Measurements from ENCODE around the gene BEND7.
"Not testable (repeated sequence)": the region's sequence is repeated elsewhere in the genome, so short reads cannot be mapped to it uniquely, and the experiment has no call there.

The BEND7 gene

DNA sequence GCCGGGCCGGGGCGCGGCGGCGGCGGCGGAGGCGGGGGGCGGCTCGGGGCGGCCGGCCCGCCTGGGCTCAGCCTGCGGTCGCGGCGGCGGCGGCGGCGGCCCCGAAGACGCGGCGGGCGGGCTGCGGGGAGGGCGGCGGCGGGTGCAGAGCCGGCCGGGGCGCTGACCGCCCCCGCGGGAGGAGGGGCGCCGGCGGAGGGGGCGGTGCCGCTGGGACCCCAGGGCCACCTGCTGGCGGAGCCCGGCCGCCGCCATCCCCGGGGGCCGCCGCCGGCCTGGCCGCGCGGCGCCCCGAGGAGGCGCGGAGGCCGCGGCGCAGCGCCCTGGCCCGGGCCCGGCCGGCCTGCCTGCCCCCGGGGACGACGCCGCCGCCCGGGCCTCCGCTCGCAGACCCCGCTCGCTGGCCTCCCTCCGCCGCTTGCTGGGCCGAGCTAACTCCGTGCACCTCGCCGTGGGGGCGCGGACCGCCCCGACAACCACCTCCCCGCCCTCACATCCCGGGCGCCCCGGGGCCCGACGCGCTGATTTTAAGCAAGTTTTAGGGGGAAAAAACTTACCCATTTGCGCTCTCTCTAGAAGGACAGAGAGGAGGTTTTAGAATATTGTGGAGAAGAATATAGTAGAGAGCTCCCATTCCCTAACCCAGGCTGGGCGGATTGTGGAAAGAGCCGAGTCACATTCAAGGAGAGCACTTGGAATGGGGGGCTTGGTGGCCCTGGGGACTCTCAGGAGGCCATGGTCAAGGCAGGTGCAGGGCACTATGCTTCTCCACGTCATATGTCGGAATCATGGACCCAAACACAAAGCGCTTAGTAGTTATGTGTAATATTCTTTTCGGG lies at the start of gene BEND7:
Gene BEND7, minus strand, starts transcription at position 140 of the 839 bp plus-strand sequence. CDS start 481 bp downstream, outside the sequence.
- DNase-seq: no peak

- DNase-seq: no peak
These were observed 45.1 kb upstream of the BEND7 start for GRCh38 chr10:13573960-13574359.

- DNase-seq: no peak
These were observed 42.7 kb upstream of the BEND7 start for GRCh38 chr10:13571541-13571940.

DNA sequence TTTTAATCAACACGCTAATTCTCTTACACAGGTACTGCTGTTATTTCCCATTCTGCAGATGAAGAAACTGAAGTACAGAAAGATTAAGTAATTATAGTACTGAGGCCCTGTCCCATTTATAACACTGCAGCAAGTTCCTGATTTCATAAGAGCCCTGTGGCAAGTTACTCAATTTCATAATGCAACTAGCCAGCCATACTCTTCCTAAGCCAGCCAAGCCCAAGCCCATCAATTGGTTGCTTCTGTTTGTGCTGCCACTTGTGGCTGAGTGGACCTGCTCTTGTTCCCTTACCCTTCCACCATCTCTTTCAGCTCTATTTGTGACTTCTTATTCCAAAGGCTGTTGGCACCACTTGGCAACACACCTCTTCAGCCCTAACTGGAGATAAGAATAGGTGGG lies 38.2 kb upstream of the BEND7 start:
- no peak for DNase-seq

DNA sequence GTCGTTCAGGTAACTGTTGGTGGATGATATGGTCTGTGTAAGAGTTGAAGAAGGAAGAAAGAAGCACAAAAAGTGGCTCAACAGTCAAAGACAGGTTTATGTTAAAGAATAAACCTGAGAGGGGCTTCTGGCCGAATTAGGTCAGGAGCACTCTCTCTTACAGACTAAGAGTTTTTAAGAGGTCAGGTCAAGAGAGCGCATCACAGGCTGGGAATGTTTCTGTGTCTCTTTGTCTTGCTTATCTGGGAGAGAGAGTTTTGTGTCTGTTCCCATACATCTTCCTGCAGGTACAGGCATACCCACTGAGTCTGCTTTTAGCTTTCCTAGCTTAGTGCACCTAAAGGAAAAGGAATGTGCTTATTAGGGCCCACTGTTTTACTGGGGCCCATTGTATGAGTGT lies 35.8 kb upstream of the BEND7 start:
- no peak for DNase-seq

- DNase-seq: no peak
These were observed 34.9 kb upstream of the BEND7 start for GRCh38 chr10:13563481-13564445.

GRCh38 chr10:13560597-13560996 lies 31.8 kb upstream of the BEND7 start:
- DNase-seq: no peak

DNA sequence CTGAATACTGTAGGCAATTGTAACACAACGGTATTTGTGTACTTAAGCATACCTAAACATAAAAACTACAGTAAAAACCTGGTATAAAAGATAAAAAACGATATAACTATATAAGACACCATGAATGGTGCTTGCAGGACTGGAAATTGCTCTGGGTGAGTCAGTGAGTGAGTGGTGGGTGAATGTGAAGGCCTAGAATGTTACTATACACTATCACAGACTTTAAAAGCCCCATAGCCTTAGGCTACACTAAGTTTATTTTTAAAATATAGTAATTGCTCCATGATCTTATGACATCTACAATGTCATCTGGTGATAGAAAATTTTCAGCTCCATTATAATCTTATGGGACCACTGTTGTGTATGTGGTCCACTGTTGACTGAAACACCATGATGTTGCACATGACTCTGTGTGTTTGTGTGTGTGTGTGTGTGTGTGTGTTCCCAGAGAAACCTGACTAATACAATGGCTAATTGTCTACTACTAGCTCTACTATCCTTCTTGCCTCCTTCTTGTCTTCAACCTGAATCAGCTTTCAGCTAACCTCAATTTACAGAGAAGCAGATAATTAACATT lies 30.4 kb upstream of the BEND7 start:
- DNase-seq: no peak

- no peak for DNase-seq
These were observed 27.2 kb upstream of the BEND7 start for GRCh38 chr10:13555884-13556510.

- DNase-seq: no peak
These were observed 22.0 kb upstream of the BEND7 start for GRCh38 chr10:13550802-13551201.

- DNase-seq: no peak
These were observed 13.7 kb upstream of the BEND7 start for GRCh38 chr10:13542533-13542932.

DNA sequence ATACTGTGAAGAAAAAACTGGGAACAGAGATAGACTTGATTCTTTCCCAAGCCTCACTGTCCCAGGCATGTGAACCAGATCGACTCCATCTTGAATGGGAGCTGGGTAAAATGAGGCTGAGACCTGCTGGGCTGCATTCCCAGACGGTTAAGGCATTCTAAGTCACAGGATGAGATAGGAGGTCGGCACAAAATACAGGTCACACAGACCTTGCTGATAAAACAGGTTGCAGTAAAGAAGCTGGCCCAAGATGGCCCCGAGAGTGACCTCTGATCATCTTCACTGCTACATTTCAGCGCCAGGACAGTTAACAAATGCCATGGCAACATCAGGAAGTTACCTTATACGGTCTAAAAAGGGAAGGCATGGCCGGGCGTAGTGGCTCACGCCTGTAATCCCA lies 9.2 kb upstream of the BEND7 start:
- DNase-seq: not testable (repeated sequence)

DNA sequence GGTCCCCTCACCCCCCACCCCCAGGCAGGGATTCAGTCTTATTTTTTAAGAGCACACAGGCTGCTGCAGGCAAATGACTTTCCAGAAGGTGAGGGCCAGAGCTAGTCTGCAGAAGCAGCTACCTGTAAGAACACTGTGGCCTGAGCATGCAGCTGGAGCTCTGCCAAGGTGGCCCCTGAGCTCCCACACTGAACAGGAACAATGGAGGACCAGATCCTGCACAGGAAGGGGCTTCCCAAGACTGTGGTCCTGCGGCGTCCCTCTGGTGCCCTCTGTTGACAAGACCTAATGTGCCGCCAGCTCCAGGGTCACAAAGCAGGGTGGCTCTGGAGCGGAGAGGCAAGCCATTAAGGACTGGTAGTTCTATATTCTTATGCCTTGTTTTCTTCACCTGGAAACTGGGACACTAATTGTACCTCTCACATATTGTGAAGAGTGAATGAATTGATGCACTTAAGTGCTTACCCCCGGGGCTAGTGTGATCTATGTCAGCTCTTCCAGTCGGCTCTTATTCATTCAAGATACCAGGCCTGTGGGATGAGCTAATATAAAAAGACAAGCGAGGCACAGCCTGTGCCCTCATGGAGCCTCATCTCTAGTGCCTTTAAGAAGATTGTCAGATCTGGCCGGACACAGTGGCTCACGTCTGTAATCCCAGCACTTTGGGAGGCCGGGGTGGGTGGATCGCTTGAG lies 8.0 kb upstream of the BEND7 start:
- no peak for DNase-seq

GRCh38 chr10:13535346-13535745 lies 6.5 kb upstream of the BEND7 start:
- DNase-seq: no peak

GRCh38 chr10:13529714-13529973 lies 830 bp upstream of the BEND7 start:
- DNase-seq: no peak

GRCh38 chr10:13528123-13528874 lies 515 bp downstream of the BEND7 start:
- DNase-seq: no peak

DNA sequence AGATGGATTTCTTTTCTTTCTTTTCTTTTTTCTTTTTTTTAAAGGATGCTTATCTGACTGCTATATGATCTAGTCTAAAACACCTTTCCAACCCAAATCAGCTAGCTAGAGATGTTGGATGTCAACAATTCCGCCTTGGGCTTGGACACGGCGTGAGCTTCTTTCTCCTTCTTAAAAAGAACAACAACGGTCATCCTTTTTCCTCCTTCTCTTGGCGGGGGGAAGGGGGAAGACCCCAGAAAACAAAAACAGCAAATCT lies 1.0 kb downstream of the BEND7 start:
- DNase-seq: no peak

- no peak for DNase-seq
These were observed 1.6 kb downstream of the BEND7 start for GRCh38 chr10:13526948-13527863.

- no peak for DNase-seq
These were observed 3.2 kb downstream of the BEND7 start for GRCh38 chr10:13525663-13526062.

DNA sequence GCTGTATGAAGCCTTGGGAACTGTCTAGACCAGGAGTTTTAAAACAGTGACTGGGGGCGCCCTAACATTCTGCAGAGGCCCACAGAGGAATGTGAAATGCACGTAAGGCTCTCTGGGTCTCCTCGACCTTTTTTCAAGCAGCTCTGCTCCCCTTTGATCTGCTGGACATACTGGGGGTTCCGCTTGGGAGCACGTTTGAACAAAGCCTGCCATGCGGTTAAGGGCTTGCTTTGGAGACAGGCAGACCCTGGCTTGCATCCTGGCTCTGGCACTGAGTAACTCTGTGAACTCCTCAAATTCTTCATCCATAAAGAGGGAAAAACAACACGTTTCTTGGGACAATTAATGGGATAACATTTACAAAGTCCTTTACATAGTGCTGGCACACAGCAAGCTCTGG lies 7.8 kb downstream of the BEND7 start:
- DNase-seq: no peak

DNA sequence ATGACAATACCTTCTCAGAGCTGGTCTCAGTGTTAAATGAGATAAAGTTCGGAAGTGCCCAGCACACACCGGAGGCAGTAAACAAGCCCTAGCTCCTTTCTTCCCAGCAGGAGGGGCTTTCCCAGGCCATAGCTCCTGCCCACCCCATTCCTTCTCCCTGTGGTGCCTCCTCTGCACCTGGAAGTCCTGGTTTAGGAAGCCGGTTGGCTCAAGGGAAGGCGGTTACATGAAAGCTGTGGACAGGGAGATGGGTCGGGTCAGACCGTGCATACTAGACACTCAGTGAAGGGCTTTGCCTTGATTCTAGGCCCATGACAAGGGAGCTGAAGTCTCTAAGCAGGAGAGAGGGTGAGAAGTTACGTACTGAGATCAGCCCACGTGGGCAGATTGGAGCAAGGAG lies 8.6 kb downstream of the BEND7 start:
- DNase-seq: no peak

Data from activated effector memory CD4-positive, alpha-beta T cell treated with Interleukin-2 at 50 U/mL for 16 hours (primary cell).